ENCODE measurements around the gene TRIM14. TPM values are rescaled to one million over a fixed set of nuclear protein-coding genes. Genes with fewer than 3 reads are reported as not detected.

Gene TRIM14
- total RNA-seq, 1 donor from 2014 or later: 12.8 TPM

GRCh38 chr9:98101416-98101815 is 17.6 kb downstream of the TRIM14 start:
- H3K27me3 Mint-ChIP-seq: no peaks in the 10 kb centered on the region
- H3K4me1 Mint-ChIP-seq: peaks cover 82% of the 10 kb centered on the region
- peak overlapping the region; percentile 84 for H3K27ac Mint-ChIP-seq
- POLR2A ChIA-PET: interaction anchor here (0.6 to 1.4 kb wide), 7 partner anchors 17 to 179 kb away, joined by 3 to 14 read pairs (median 7); partner anchors contain the start of genes CORO2A, NANS, TBC1D2 and TRIM14
- TF ChIP-seq, protein P1, sequence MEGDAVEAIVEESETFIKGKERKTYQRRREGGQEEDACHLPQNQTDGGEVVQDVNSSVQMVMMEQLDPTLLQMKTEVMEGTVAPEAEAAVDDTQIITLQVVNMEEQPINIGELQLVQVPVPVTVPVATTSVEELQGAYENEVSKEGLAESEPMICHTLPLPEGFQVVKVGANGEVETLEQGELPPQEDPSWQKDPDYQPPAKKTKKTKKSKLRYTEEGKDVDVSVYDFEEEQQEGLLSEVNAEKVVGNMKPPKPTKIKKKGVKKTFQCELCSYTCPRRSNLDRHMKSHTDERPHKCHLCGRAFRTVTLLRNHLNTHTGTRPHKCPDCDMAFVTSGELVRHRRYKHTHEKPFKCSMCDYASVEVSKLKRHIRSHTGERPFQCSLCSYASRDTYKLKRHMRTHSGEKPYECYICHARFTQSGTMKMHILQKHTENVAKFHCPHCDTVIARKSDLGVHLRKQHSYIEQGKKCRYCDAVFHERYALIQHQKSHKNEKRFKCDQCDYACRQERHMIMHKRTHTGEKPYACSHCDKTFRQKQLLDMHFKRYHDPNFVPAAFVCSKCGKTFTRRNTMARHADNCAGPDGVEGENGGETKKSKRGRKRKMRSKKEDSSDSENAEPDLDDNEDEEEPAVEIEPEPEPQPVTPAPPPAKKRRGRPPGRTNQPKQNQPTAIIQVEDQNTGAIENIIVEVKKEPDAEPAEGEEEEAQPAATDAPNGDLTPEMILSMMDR (IDR thresholded peaks at IDR 0.05): no peak
- ATAC-seq (ENCODE audit: low read depth): no peak
- H3K36me3 Mint-ChIP-seq (ENCODE audit: low read depth): peaks cover 15% of the 10 kb centered on the region
- peak overlapping the region; percentile 42 for H3K4me3 Mint-ChIP-seq
- no peak for DNase-seq
- CTCF ChIA-PET: interaction anchor here (0.7 to 1.0 kb wide), 3 partner anchors 8 to 222 kb away, joined by 3 read pairs; no protein-coding TSS in a partner anchor
- intact Hi-C loops (cut with micrococcal nuclease): loop anchor here (10.0 kb wide), 1 partner anchor 467 kb away; the partner anchor contains the start of genes NCBP1 and TSTD2
- no peaks in the 10 kb centered on the region for H3K9me3 Mint-ChIP-seq

DNA sequence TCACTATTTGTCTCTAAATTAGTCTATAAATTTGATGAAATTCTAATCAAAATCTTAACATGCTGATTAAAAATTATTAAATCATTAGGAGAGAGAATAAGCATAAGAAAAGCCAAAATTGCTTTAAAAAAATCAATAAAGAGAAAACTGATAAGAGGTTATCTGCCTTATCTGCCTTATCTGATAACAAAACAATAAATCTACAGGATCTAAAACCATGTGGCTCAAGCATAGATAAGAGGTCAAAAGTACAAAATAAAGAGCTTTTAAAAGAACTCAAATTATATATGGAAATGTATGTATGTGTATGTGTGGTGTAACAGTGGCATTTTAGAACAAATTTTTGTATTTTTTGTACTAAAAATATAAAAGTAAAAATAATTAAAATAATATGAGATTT is 18.6 kb downstream of the TRIM14 start:
- TF ChIP-seq, protein P1 (IDR thresholded peaks at IDR 0.05): no peak
- DNase-seq (no peak), ATAC-seq (ENCODE audit: low read depth) (no peak)
- Mint-ChIP-seq H3K27ac (no peak overlapping the region), H3K36me3 (ENCODE audit: low read depth) (peaks cover 23% of the 10 kb centered on the region), H3K27me3 (no peaks in the 10 kb centered on the region), H3K4me1 (peaks cover 72% of the 10 kb centered on the region), H3K4me3 (no peak overlapping the region), H3K9me3 (no peaks in the 10 kb centered on the region)
- intact Hi-C loops (cut with micrococcal nuclease): loop anchor here (1.0 to 10.0 kb wide), 2 partner anchors 8 to 466 kb away; partner anchors contain the start of genes NCBP1 and TSTD2
- ChIA-PET CTCF (no interaction called here), POLR2A (interaction anchor here (1.0 to 1.7 kb wide), 2 partner anchors 19 to 55 kb away, joined by 3 to 7 read pairs; partner anchors contain the start of gene TRIM14)

GRCh38 chr9:98099898-98100297 is 19.1 kb downstream of the TRIM14 start:
- no peak for DNase-seq
- Mint-ChIP-seq H3K4me1 (peaks cover 67% of the 10 kb centered on the region), H3K4me3 (peak overlapping the region; percentile 28), H3K9me3 (no peaks in the 10 kb centered on the region), H3K36me3 (ENCODE audit: low read depth) (peaks cover 27% of the 10 kb centered on the region), H3K27me3 (no peaks in the 10 kb centered on the region), H3K27ac (peak overlapping the region; percentile 68)
- CTCF ChIA-PET: no interaction called here
- POLR2A ChIA-PET: interaction anchor here (1.0 to 1.7 kb wide), 2 partner anchors 19 to 55 kb away, joined by 3 to 7 read pairs; partner anchors contain the start of gene TRIM14
- intact Hi-C loops (cut with micrococcal nuclease): loop anchor here (1.0 to 10.0 kb wide), 2 partner anchors 8 to 465 kb away; partner anchors contain the start of genes NCBP1 and TSTD2
- TF ChIP-seq, protein P1 (IDR thresholded peaks at IDR 0.05): no peak
- no peak for ATAC-seq (ENCODE audit: low read depth)

DNA sequence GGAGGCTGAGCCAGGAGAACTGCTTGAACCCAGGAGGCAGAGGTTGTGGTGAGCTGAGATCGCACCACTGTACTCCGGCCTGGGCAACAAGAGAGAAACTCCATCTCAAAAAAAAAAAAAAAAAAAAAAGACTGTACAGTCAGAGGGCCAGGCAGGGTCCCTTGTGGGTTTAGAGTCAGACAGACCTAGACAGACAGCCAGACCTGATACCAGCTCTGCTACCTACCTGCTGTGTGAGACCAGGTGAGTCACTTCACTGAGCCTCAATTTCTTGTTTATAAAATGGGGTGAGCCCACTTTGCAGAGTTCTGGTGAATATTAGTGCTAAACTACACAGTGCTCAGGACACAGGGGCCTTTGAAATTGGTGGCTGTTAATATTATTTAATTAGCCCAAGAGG is 19.7 kb downstream of the TRIM14 start:
- TF ChIP-seq, protein P1 (IDR thresholded peaks at IDR 0.05): no peak
- POLR2A ChIA-PET: interaction anchor here (0.6 to 1.7 kb wide), 2 partner anchors 20 to 93 kb away, joined by 6 to 7 read pairs; partner anchors contain the start of genes CORO2A and TRIM14

DNA sequence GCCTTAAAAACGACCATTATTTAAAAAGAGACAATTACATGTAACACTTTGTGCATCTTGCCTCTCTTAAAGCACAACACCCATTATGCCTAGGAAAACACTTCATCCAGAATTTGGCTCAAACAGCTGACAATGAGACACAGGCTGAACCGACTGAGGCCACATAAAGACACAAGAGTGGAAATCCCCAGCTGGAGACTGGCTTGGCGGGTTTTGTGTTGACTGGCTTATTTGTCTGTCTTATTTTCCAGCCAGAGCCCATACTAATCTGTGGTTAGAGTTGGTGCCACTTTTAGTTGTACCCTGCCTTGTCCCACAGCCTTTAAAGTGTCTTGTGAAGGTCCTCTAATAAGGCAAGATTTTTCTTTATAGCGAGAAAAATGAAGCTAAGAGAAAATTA is 21.2 kb downstream of the TRIM14 start:
- Mint-ChIP-seq H3K4me3 (no peak overlapping the region), H3K9me3 (no peaks in the 10 kb centered on the region), H3K27ac (no peak overlapping the region), H3K36me3 (ENCODE audit: low read depth) (peaks cover 33% of the 10 kb centered on the region), H3K4me1 (peaks cover 51% of the 10 kb centered on the region), H3K27me3 (no peaks in the 10 kb centered on the region)
- intact Hi-C loops (cut with micrococcal nuclease): no loop called here
- CTCF ChIA-PET: no interaction called here
- POLR2A ChIA-PET: interaction anchor here (1.1 to 1.6 kb wide), 3 partner anchors 11 to 159 kb away, joined by 5 to 8 read pairs (median 5); no protein-coding TSS in a partner anchor
- TF ChIP-seq, protein P1 (IDR thresholded peaks at IDR 0.05): no peak
- ATAC-seq (ENCODE audit: low read depth) (no peak), DNase-seq (no peak)

More for the DNA sequence above, 19.7 kb downstream of the TRIM14 start:
- Mint-ChIP-seq H3K9me3 (no peaks in the 10 kb centered on the region), H3K4me3 (no peak overlapping the region), H3K27me3 (no peaks in the 10 kb centered on the region), H3K36me3 (ENCODE audit: low read depth) (peaks cover 29% of the 10 kb centered on the region), H3K4me1 (peaks cover 62% of the 10 kb centered on the region), H3K27ac (no peak overlapping the region)
- CTCF ChIA-PET: no interaction called here
- intact Hi-C loops (cut with micrococcal nuclease): no loop called here
- ATAC-seq (ENCODE audit: low read depth): no peak
- no peak for DNase-seq
